HG02759 (cell line): ENCODE measurements around the gene TM9SF2.
"Not testable (repeated sequence)": the region's sequence is repeated elsewhere in the genome, so short reads cannot be mapped to it uniquely, and the experiment has no call there.

Experiments used
- ATAC-seq: cut with Tn5 transposase; IDR thresholded peaks from one replicate; pipeline ENCODE4 v1.9.1; 2021; ENCODE audit warnings: mild to moderate bottlenecking, moderate library complexity; ENCODE audit not compliant: unreplicated experiment

Gene TM9SF2, protein sequence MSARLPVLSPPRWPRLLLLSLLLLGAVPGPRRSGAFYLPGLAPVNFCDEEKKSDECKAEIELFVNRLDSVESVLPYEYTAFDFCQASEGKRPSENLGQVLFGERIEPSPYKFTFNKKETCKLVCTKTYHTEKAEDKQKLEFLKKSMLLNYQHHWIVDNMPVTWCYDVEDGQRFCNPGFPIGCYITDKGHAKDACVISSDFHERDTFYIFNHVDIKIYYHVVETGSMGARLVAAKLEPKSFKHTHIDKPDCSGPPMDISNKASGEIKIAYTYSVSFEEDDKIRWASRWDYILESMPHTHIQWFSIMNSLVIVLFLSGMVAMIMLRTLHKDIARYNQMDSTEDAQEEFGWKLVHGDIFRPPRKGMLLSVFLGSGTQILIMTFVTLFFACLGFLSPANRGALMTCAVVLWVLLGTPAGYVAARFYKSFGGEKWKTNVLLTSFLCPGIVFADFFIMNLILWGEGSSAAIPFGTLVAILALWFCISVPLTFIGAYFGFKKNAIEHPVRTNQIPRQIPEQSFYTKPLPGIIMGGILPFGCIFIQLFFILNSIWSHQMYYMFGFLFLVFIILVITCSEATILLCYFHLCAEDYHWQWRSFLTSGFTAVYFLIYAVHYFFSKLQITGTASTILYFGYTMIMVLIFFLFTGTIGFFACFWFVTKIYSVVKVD

DNA sequence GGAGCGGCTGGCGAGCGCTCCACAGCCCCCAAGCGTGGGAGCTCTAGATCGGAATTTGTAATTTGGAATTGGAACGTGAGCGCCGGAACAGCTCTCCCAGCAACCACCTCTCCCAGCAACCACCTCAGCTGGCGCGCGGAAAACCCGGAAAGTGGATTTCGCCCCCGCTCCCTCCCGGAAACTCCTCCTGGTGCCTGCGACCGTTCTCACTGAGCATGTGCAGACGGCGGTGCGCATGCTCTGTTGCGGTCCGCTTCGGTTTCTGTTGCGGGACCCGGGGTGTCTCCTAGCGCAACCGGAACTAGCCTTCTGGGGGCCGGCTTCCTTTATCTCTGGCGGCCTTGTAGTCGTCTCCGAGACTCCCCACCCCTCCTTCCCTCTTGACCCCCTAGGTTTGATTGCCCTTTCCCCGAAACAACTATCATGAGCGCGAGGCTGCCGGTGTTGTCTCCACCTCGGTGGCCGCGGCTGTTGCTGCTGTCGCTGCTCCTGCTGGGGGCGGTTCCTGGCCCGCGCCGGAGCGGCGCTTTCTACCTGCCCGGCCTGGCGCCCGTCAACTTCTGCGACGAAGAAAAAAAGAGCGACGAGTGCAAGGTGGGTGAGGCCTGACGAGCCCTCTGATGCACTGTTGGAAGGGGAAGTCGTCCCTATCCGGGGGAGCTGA lies at the start of gene TM9SF2:
TSS of gene TM9SF2 (plus strand) at position 289 of the 664 bp plus-strand sequence. CDS start at position 424, 135 bp downstream.
- ATAC-seq: peak; percentile 55

GRCh38 chr13:99454518-99455183 lies 46.6 kb upstream of the TM9SF2 start:
- ATAC-seq: no peak

DNA sequence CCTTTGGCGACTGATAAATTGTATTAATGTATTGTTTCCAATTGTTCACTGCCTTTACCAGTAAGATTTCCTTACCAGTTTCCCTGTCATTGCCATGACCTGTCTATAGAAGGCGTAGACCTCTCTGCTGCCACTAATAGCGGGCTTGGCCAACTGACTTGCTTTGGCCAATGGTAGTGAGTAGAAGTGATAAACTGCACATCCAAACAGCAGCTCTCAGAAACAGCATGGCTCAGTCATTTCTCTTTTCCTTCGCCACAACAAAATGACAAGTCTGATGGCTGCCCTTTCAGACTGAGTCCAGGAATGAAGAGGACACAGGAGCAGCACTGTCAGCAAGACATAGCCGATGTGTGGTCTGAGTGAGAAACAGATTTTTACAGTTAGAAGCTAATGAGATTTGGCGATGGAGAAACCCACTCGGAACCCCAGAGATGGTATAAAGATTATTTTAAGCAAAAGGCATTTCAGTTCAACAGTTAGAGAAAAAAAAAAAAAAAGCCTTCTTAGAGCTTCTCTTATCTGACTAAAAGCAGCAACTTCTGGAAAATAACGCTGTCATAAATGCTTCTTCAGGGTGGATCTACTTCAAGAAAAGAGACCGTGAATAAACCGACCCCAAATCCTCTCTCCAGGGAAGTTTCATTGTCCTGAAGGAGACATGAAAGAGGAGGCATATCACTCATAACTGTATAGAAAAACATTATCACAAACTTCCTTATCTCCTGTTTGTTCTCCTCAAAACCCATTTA lies 42.0 kb upstream of the TM9SF2 start:
- no peak for ATAC-seq

DNA sequence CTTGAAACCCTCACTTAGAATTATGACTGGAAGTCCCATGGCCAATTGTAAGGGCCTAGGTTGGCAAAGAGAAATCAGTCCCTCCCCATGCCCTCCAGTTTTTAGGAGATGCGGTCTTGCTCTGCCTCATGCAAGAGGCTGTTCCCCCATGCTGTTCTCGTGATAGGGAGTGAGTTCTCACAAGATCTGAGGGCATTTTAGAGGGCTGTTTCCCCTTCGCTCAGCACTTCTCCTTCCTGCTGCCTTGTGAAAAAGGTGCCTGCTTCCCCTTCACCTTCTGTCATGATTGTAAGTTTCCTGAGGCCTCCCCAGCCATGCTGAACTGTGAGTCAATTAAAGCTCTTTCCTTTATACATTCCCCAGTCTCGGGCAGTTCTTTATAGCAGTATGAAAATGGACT lies 40.5 kb upstream of the TM9SF2 start:
- ATAC-seq: not testable (repeated sequence)

- ATAC-seq: no peak
Measured at GRCh38 chr13:99463646-99464397, 37.5 kb upstream of the TM9SF2 start.

DNA sequence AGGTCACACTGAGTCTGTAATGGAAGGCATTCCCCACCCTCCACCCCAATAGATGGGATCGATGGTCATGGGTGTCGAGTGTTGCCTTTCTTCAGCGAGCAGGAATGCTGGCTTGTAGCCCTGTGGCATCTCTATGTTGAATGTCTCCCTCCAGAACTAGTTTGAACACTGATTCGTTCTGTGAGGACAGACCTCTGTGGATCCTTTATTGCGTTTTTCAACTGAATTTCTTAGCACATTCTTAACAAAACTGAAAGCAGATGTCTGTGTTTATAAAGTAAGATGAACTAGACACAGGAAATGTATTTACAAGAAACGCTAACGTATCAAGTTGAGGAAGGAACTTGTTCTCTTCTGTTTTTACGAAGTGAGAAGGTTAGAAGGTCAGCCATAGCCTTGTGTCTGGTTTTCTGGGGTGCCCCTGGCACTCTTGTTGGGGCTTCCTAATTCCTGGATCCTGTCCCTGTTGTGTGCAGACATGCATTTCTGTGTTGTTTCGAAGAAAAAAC lies 36.8 kb upstream of the TM9SF2 start:
- ATAC-seq: no peak

GRCh38 chr13:99465454-99465853 lies 35.8 kb upstream of the TM9SF2 start:
- no peak for ATAC-seq

- ATAC-seq: no peak
Measured at GRCh38 chr13:99467764-99468163, 33.5 kb upstream of the TM9SF2 start.

DNA sequence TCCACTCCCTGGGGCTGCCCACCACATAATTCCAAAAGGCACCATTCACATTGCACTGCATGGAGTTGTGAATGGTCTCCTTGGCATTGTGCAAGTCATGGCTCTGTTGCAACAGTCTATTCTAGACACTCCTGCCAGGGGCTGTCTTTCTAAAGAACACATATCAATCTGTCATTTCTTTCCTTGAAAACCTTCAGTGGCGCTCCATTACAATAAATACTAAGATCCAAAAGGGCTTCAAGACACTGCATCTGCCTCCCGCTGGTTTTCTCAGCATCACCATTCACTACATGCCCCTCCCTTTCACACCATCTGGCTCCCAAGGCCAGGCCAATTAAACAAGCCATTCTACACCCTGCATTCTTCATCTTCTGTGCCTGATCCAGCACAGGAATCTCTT lies 32.2 kb upstream of the TM9SF2 start:
- ATAC-seq: no peak

GRCh38 chr13:99470027-99470426 lies 31.2 kb upstream of the TM9SF2 start:
- no peak for ATAC-seq

- no peak for ATAC-seq
Measured at GRCh38 chr13:99471221-99472121, 29.8 kb upstream of the TM9SF2 start.

DNA sequence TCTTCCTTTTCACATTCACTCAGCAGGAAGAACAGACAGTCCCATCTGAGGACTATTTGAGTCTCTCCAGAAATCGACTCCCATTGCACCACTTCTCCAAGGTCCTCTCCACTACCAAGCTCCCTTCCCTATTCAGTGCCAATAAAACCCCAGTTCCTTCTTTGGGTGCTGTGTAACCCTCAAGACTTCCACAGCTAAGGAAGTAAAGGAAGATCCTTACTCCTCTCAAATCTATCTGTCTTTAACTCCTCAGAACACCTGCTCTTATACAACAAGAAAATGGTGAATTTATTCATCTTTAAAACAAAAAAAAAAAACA lies 29.2 kb upstream of the TM9SF2 start:
- ATAC-seq: no peak

DNA sequence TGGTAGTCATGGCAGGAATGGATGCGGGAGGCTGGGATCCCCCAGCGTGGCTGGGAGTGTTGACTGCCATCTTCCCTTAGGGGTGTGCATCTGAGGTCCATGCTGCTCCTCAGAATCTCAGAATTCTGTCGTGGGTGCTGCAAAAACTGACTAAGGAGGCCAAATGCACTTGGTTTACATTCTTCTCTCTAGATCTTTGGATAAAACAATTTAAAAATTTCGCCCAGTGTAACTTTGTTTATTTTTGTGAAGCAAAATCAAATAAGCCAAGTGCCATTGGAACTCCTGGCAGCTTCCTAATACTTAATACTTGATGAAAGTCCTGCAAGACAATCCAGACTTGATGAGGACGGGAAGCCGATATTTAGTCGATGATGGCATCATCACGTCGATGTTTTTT lies 27.8 kb upstream of the TM9SF2 start:
- no peak for ATAC-seq

DNA sequence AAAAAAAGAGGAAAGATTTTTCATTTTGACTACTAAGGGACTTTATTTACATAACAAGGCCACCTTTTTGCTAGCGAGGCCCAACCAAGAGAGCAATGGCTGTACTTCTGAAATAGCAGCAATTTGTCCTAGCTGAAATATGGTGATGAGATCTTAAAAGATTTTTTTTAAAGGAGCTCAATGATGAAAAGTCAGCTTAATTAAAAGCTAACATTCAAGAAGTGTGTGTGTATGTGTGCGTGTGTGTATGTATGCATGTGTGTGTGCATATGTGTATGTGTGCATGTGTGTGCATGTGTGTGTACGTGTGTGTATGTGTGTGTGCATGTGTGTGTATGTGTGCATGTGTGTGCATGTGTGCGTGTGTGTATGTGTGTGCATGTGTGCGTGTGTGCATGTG lies 24.6 kb upstream of the TM9SF2 start:
- ATAC-seq: no peak

DNA sequence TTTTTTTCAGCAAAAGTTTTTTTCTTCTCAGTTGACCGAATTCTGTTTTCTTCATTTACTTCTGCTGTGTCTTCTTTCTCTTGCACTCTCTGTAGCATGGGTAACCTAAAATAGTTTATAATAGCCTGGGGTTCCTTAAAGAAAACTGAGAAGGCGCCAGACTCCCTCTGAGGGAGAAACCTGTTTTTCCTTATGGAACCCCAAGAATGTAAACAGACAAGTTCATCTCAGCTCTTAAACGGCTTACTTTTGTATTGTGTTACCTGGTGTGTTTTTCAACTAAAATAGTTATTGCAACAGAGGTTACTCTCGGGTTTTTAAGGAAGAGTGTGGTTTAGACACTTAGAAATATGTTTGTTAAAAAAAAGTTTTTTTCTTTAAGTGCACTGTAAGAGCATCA lies 23.8 kb upstream of the TM9SF2 start:
- ATAC-seq: no peak

GRCh38 chr13:99481366-99481765 lies 19.9 kb upstream of the TM9SF2 start:
- ATAC-seq: no peak

DNA sequence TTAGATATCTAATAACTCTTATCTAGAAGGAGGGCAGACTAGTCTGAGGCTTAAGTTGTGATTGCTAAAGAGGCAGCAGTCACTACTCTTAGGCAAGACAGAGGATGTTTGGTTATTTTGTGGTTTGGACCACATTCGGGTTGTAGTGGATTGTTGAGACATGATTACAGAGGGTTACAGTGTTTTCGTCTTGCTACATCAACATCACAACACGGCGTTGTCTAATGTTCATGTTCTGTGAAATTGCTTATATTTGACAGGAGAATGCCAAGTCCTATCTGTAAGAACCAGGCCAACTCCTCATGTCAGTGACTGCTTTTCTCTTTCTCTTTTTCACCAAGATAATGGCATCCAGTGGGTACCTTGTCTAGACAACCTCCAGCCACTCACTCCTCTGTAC lies 16.8 kb upstream of the TM9SF2 start:
- ATAC-seq: no peak

GRCh38 chr13:99486996-99487395 lies 14.3 kb upstream of the TM9SF2 start:
- ATAC-seq: no peak

- ATAC-seq: no peak
Measured at GRCh38 chr13:99489028-99489427, 12.2 kb upstream of the TM9SF2 start.
